ENCODE results near the gene RPL38. TPM values are rescaled to one million over a fixed set of nuclear protein-coding genes. Genes with fewer than 3 reads are reported as not detected.

RPL38 gene
- total RNA-seq, 4 donors from 2014 or later = 224 to 564 (median 403) TPM

DNA sequence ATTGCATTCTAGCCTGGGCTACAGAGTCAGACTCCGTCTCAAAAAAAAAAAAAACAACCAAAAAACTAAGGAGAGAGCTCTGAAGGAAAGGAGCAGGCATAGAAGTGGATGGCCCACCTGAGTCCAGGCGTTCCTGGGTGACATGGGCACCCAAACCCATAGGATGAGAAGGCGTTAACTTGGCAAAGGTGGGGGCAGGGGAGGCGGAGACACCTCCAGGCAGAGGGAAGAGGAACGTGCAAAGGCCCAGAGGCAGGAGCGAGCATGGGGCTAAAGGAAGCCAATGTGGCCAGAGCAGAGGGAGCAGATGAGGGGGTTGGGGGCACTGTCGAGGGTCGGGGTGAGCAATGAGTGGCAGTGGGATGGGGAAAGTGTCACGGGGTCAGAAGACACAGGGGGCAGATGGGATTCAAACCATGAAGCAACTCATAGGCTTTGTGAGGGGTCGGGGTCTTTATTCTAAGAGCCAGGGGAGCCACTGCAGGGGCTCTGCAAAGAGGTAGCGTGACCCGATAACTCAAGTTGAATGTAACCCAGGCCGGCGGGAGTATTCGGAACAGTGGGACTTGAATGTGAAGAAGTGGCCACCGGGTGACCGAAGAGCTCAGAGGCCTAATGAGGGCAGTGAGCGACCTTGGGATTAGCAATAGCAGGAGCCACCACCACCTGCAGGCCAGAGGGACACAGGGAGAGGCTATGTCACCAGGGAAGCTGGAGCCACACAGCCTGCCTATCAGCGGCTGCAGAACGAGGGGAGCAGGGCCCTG lies 21.7 kb downstream of the RPL38 start:
- Histone ChIP-seq H3K27me3 (no peaks in the 10 kb centered on the region), H3K4me1 (no peaks in the 10 kb centered on the region), H3K4me3 (no peak overlapping the region), H3K9me3 (no peaks in the 10 kb centered on the region), H3K36me3 (no peaks in the 10 kb centered on the region), H3K27ac (no peak overlapping the region)
- DNase-seq = no peak
- WGBS, 2 donors = 87 to 91% methylated on average over 10 to 20 of the region's 20 CpGs
- intact Hi-C loops (cut with DNase I) = no loop called here
- TF ChIP-seq, protein P1, sequence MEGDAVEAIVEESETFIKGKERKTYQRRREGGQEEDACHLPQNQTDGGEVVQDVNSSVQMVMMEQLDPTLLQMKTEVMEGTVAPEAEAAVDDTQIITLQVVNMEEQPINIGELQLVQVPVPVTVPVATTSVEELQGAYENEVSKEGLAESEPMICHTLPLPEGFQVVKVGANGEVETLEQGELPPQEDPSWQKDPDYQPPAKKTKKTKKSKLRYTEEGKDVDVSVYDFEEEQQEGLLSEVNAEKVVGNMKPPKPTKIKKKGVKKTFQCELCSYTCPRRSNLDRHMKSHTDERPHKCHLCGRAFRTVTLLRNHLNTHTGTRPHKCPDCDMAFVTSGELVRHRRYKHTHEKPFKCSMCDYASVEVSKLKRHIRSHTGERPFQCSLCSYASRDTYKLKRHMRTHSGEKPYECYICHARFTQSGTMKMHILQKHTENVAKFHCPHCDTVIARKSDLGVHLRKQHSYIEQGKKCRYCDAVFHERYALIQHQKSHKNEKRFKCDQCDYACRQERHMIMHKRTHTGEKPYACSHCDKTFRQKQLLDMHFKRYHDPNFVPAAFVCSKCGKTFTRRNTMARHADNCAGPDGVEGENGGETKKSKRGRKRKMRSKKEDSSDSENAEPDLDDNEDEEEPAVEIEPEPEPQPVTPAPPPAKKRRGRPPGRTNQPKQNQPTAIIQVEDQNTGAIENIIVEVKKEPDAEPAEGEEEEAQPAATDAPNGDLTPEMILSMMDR (IDR thresholded peaks at IDR 0.05) = no peak
- no peak for TF ChIP-seq POLR2A (IDR thresholded peaks at IDR 0.05)

DNA sequence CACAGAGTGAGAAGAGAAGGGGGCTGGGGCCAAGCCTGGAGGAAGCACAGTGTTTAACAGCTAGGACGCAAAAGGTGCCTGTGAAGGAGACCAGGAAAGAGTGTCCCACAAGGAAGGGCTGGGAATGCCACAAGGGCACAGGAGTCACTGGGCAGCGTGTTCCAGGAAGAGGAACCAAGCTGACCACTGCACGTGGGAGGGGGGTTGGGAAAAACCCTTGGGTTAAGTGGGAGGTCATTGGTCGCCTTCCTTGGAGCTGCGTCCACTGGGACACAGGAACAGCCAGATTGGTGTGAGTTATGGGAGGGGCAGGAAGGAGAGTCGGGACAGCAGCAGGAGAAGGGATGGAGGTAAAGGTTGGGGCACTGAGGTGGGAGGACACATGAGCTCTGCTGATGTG lies 22.8 kb downstream of the RPL38 start:
- WGBS, 2 donors = 65 to 80% methylated on average over 5 to 6 of the region's 6 CpGs
- TF ChIP-seq, protein P1 (IDR thresholded peaks at IDR 0.05) = no peak
- TF ChIP-seq POLR2A (IDR thresholded peaks at IDR 0.05) = no peak
- H3K4me1 ChIP-seq = no peaks in the 10 kb centered on the region
- no peaks in the 10 kb centered on the region for H3K9me3 ChIP-seq
- DNase-seq = no peak
- H3K27ac ChIP-seq = no peak overlapping the region
- H3K36me3 ChIP-seq = peaks cover 0 to 5% (median 0%) of the 10 kb centered on the region in 3 donors
- intact Hi-C loops (cut with DNase I) = no loop called here
- H3K4me3 ChIP-seq = no peak overlapping the region
- no peaks in the 10 kb centered on the region for H3K27me3 ChIP-seq

DNA sequence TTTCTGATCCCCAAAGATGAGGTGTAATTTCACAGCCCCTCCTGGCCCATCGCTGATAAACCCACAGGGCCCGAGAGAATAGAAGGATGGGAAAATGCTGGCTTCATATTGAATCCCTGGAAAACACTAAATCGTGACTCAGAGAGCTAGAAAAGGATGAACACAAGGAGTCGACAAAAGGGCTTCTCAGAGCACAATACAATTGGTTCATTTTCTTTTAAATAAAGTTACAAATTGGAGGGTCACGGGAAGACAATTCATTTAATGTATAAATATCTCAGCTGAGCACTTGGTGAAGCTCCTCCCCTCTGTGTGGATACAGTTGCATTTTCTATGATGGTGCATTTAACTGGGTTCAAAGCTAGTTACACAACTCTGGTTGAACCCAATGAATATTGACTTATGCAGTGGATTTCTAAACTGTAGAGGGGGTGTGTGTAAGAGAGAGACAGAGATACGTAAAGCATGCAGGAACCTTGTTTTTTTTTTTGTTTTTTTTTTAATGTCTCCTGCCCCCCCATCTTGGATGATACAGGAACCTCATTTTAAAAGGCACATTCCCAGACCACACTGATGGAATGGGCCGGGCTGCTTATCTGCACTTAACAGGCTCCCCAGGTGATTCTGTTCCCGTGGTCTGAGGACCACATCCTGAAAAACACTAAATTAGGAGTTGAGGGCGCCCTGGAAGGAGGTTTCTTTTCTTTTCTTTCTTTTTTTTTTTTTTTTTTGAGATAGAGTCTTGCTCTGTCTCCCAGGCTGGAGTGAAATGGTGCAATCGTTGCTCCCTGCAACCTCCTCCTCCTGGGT lies 24.0 kb downstream of the RPL38 start:
- intact Hi-C loops (cut with DNase I) = no loop called here
- H3K27ac ChIP-seq = no peak overlapping the region
- no peak overlapping the region for H3K4me3 ChIP-seq
- DNase-seq = no peak
- H3K9me3 ChIP-seq = no peaks in the 10 kb centered on the region
- peaks cover 0 to 14% (median 0%) of the 10 kb centered on the region in 3 donors for H3K36me3 ChIP-seq
- H3K27me3 ChIP-seq = no peaks in the 10 kb centered on the region
- TF ChIP-seq, protein P1 (IDR thresholded peaks at IDR 0.05) = no peak
- no peak for TF ChIP-seq POLR2A (IDR thresholded peaks at IDR 0.05)
- WGBS, 2 donors = 83 to 87% methylated on average over 10 of the region's 10 CpGs
- H3K4me1 ChIP-seq = no peaks in the 10 kb centered on the region

DNA sequence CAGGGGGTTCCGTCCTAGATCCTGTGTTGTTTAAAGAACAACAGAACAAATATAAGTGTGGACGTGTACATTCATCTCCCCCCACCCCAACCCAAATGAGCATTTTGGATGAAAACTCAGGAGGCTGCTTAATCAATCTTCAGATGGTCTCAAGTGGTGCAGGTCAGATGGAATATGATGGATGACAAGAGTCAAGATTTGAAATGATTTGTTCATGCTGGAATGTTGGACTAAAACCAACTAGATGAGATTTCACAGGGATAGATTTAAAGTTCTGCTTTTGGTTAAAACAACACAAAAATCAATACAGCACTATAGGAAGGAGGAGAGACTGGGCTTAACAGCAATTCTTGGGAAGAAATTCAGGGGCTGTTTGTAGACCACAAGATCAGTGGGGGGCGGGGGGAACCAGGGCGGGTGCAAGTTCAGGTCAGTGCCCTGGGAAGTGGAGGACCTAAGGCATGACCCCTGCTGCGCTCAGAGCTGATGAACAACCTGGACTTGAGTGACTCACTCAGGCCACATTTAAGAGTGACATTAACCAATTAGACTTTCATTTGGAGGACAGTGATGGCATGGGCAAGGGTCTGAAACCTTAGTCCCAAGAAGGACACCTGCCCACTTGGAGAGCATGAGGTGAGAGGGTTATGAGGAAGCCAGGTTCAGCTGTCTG lies 25.0 kb downstream of the RPL38 start:
- no peak overlapping the region for H3K27ac ChIP-seq
- H3K27me3 ChIP-seq = no peaks in the 10 kb centered on the region
- TF ChIP-seq, protein P1 (IDR thresholded peaks at IDR 0.05) = no peak
- no peak for TF ChIP-seq POLR2A (IDR thresholded peaks at IDR 0.05)
- no peak for DNase-seq
- H3K4me1 ChIP-seq = no peaks in the 10 kb centered on the region
- peaks cover 0 to 14% (median 0%) of the 10 kb centered on the region in 3 donors for H3K36me3 ChIP-seq
- WGBS, 2 donors = 84 to 93% methylated on average over 5 of the region's 5 CpGs
- intact Hi-C loops (cut with DNase I) = no loop called here
- no peak overlapping the region for H3K4me3 ChIP-seq
- no peaks in the 10 kb centered on the region for H3K9me3 ChIP-seq

Data from esophagus squamous epithelium (tissue), 5 donors.